GOT3 (cell line): ENCODE results near the gene UNC93B1.

Experiments used
- DNase-seq: peaks from one replicate; lab custom pipeline; 2025; ENCODE audit warnings: mixed read lengths; lab: John Stamatoyannopoulos, UW

The UNC93B1 gene

GRCh38 chr11:68022531-68022930, 18.6 kb upstream of the UNC93B1 start:
- DNase-seq: no peak

GRCh38 chr11:68021167-68021787, 17.4 kb upstream of the UNC93B1 start:
- DNase-seq: no peak

GRCh38 chr11:68020575-68020974, 16.7 kb upstream of the UNC93B1 start:
- DNase-seq: no peak

- no peak for DNase-seq
Observed at GRCh38 chr11:68019486-68019885, 15.6 kb upstream of the UNC93B1 start.

- DNase-seq: no peak
Observed at GRCh38 chr11:68018730-68019190, 14.9 kb upstream of the UNC93B1 start.

GRCh38 chr11:68017980-68018729, 14.3 kb upstream of the UNC93B1 start:
- DNase-seq: no peak

- DNase-seq: no peak
Observed at GRCh38 chr11:68016904-68017817, 13.3 kb upstream of the UNC93B1 start.

GRCh38 chr11:68016161-68016903, 12.4 kb upstream of the UNC93B1 start:
- no peak for DNase-seq

GRCh38 chr11:68015467-68015866, 11.6 kb upstream of the UNC93B1 start:
- no peak for DNase-seq

GRCh38 chr11:68014947-68015447, 11.1 kb upstream of the UNC93B1 start:
- DNase-seq: no peak

GRCh38 chr11:68014157-68014946, 10.5 kb upstream of the UNC93B1 start:
- DNase-seq: peak; percentile 42

GRCh38 chr11:68013611-68014156, 9.8 kb upstream of the UNC93B1 start:
- no peak for DNase-seq

- no peak for DNase-seq
Observed at GRCh38 chr11:68012843-68013610, 9.1 kb upstream of the UNC93B1 start.

- DNase-seq: no peak
Observed at GRCh38 chr11:68012044-68012842, 8.3 kb upstream of the UNC93B1 start.

GRCh38 chr11:68011051-68011943, 7.4 kb upstream of the UNC93B1 start:
- DNase-seq: no peak

GRCh38 chr11:68010090-68011041, 6.5 kb upstream of the UNC93B1 start, which contains the start of gene ALDH3B1:
Gene ALDH3B1 (plus strand): TSS chr11:68010327. CDS start chr11:68015298, 4,971 bp downstream.
- DNase-seq: peak; percentile 85
